Adrenal gland (tissue), 5 donors: ENCODE measurements around the gene PGP.

ENCODE experiments used
- POLR2A ChIP-seq, 2 donors: fragments of 450-650 bp; IDR thresholded peaks; one replicate each; pipeline ENCODE4 v1.6.1; 2017; ENCODE audit warnings: antibody characterized with exemption in 2 of 2, mild to moderate bottlenecking in 2 of 2, moderate library complexity in 1 of 2
- TF ChIP-seq, protein P1 (sequence below), 6 experiments: fragments of 450-650 bp in 4 of 6; fragments of 200-600 bp in 2 of 6; sonication (generic) in 1 of 6; IDR thresholded peaks; 1 replicate in 5 of 6; 2 replicates in 1 of 6; pipeline versions ENCODE4 v1.5.1 to v1.8.0; 2016 to 2021; ENCODE audit warnings: antibody characterized with exemption in 6 of 6, mild to moderate bottlenecking in 2 of 6, moderate library complexity in 1 of 6
- donor health status: DM: no; HTN: no; CAD: no.

DNA sequence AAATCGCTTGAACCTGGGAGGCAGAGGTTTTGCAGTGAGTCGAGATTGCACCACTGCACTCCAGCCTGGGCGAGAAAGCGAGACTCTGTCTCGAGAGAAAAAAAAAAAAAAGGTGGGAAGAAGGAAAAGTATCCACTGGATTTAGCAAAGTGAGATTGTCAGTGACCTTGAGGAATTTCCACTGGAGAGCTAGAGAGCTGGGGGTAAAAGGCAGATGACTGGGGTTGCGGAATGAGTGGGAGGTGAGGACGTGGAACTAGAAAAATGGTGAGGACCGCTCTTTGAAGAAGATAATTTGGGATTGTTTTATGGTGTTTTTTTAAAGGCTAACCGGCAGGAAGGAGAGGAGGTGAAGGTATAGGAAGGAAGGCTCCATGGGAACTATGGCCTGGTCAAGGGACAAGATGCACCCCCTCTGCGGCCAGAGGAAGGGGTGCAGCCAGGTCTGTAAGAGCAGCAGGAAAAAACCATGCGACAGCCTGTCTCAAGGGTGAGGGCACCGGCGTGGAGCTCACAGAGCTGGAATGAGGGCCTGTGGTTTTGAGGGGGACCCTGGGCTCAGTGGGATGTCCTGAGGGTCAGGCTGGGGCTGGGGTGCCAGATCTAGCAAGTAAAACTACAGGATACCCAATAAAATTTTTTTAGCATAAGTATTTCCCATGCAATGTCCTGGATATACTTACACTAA, 10.1 kb downstream of the PGP start:
- TF ChIP-seq, protein P1, sequence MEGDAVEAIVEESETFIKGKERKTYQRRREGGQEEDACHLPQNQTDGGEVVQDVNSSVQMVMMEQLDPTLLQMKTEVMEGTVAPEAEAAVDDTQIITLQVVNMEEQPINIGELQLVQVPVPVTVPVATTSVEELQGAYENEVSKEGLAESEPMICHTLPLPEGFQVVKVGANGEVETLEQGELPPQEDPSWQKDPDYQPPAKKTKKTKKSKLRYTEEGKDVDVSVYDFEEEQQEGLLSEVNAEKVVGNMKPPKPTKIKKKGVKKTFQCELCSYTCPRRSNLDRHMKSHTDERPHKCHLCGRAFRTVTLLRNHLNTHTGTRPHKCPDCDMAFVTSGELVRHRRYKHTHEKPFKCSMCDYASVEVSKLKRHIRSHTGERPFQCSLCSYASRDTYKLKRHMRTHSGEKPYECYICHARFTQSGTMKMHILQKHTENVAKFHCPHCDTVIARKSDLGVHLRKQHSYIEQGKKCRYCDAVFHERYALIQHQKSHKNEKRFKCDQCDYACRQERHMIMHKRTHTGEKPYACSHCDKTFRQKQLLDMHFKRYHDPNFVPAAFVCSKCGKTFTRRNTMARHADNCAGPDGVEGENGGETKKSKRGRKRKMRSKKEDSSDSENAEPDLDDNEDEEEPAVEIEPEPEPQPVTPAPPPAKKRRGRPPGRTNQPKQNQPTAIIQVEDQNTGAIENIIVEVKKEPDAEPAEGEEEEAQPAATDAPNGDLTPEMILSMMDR (IDR thresholded peaks at IDR 0.05) = no peak
- TF ChIP-seq POLR2A (IDR thresholded peaks at IDR 0.05) = no peak
